Mammary epithelial cell (primary cell): Measurements from ENCODE around the gene ATP8A2.

Experiments
- CTCF ChIP-seq, 2 donors: IDR thresholded peaks in 1 of 2; conservative IDR thresholded peaks in 1 of 2; 2 replicates each; pipeline ENCODE4 v1.5.1; 2011 to 2012; ENCODE audit warnings: inconsistent platforms in 2 of 2, low read length in 2 of 2, mild to moderate bottlenecking in 2 of 2, control low read depth in 1 of 2, low read depth in 1 of 2; ENCODE audit not compliant: insufficient read depth in 1 of 2; ENCODE audit errors: extremely low read depth in 1 of 2
- EZH2 ChIP-seq: IDR thresholded peaks from 2 replicates; pipeline ENCODE4 v1.6.1; 2012; ENCODE audit warnings: low read length, inconsistent platforms, borderline replicate concordance

GRCh38 chr13:25440061-25440460 lies 68.3 kb downstream of the ATP8A2 start:
- TF ChIP-seq CTCF (conservative IDR thresholded peaks at IDR 0.05 in 1 of 2, IDR thresholded peaks at IDR 0.05 in 1 of 2; ENCODE audit: extremely low read depth in 1 of 2, insufficient read depth in 1 of 2, low read depth in 1 of 2, low read length in 2 of 2) (no peak), EZH2 (no peak)
